GM23248 (cell line): ENCODE measurements around the gene KDELR3.

ENCODE experiments used
- EZH2 ChIP-seq: fragments of 200-600 bp; sonication (generic); IDR thresholded peaks from 2 replicates; pipeline ENCODE4 v1.6.1; 2018; ENCODE audit warnings: antibody characterized with exemption, mild to moderate bottlenecking; ENCODE audit not compliant: insufficient read depth, poor library complexity, severe bottlenecking
- EZH2phosphoT487 ChIP-seq: fragments of 200-600 bp; sonication (generic); IDR thresholded peaks from 2 replicates; pipeline ENCODE4 v1.6.1; 2018; ENCODE audit warnings: antibody characterized with exemption, moderate library complexity, mild to moderate bottlenecking, low read depth; ENCODE audit not compliant: insufficient read depth

DNA sequence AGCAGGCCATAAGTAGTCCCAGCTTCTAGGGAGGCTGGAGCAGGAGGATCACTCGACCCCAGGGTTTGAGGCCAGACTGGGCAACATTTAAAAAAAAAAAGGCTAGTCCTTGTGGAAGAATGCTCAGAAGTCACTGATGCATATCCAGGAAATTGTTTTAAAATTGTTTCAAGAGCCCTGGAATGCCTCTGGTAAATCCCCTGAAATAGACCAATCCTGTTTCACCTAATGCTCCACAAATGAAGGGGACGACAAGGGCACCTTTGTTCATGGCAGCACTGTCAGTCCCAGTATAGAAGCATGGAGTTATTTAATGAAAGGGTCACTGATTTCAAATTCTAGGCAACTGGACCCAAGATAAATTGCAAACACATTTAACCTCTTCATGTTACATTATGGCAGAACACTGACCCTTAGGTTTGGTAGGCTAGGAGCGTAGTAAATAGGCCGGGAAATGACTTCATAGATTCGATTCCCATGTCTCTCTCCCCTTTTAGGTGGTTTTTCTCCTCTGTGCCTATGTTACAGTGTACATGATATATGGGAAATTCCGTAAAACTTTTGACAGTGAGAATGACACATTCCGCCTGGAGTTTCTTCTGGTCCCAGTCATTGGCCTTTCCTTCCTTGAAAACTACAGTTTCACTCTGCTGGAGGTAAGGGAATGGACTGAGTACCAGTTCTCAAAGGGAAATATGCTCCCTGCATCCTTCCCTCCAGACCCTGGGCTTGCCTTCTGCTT, 11.4 kb downstream of the KDELR3 start:
- no peak for TF ChIP-seq EZH2
- no peak for TF ChIP-seq EZH2phosphoT487
